Measurements from ENCODE around the gene SMARCB1.

The SMARCB1 gene

DNA sequence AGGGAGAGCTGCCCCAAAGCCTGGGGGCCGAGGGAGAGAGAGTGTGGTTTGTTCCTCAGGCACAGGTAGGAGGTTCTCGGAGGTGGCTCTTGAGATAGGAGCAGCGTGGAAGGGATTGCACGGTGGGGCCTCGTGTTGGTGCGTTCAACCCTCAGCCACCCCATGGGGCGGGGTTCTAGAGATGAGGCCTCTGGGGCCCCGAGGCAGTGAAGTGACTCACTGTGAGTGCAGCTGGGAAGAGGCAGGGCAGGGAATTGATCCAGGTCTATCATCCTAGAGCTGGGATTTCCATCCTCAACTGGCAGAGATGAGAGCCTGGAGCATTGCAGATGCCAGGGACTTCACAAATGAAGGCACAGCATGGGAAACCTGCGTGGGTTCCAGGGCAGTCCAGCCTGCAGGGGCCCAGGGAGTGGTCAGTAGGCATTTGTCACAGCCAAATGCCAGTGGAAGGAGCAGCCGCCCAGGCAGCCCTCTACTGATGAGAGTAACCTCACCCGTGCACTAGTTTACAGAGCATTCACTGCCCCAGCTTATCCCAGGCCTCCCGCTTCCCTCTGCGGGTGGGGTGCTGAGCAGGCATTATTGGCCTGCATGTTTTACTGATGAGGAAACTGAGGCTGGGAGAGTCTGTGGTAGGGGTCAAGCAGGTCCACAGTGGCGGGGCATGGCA, 5.1 kb upstream of the SMARCB1 start:
- no peak for DNase-seq

DNA sequence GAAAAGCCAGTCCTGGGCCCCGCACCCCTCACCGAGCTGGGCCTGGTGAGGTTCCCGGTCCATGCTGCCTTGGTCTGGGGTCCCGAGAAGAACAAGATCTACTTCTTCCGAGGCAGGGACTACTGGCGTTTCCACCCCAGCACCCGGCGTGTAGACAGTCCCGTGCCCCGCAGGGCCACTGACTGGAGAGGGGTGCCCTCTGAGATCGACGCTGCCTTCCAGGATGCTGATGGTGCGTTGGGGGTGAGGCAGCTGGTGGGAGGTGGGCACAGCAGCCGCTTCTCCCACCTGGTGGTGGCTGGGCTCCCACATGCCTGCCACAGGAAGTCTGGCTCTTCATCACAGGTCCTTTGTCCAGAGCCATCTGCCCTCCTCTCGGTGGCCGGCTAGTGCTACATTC, 4.5 kb upstream of the SMARCB1 start:
- no peak for DNase-seq

DNA sequence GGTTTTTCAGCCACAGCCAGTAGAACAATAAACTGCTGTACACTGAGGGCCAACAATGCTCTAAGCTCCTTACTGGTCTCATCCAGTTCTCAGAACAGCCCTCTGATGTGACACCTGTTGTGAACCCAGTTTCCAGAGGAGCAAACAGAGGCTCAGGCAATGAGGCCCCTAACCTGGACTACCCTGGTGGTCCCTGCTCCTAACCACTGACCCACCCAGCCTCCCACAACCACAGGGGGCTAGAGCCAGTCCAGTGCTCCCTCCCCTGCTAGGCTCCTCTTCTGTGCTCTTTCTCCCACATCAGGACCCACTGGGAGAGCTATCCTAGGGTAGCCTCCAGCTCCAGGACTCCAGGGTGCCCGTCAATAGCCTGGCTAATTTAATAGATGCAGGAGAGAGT, 4.1 kb upstream of the SMARCB1 start:
- DNase-seq = no peak

DNA sequence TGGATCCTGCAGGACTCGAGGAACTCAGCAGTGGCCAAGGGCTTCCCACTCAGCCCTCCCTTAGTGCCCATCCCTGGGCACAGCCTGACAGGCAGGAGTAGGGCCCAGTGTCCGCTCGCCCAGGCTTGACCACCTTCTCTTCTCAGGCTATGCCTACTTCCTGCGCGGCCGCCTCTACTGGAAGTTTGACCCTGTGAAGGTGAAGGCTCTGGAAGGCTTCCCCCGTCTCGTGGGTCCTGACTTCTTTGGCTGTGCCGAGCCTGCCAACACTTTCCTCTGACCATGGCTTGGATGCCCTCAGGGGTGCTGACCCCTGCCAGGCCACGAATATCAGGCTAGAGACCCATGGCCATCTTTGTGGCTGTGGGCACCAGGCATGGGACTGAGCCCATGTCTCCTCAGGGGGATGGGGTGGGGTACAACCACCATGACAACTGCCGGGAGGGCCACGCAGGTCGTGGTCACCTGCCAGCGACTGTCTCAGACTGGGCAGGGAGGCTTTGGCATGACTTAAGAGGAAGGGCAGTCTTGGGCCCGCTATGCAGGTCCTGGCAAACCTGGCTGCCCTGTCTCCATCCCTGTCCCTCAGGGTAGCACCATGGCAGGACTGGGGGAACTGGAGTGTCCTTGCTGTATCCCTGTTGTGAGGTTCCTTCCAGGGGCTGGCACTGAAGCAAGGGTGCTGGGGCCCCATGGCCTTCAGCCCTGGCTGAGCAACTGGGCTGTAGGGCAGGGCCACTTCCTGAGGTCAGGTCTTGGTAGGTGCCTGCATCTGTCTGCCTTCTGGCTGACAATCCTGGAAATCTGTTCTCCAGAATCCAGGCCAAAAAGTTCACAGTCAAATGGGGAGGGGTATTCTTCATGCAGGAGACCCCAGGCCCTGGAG, 3.3 kb upstream of the SMARCB1 start:
- no peak for DNase-seq

DNA sequence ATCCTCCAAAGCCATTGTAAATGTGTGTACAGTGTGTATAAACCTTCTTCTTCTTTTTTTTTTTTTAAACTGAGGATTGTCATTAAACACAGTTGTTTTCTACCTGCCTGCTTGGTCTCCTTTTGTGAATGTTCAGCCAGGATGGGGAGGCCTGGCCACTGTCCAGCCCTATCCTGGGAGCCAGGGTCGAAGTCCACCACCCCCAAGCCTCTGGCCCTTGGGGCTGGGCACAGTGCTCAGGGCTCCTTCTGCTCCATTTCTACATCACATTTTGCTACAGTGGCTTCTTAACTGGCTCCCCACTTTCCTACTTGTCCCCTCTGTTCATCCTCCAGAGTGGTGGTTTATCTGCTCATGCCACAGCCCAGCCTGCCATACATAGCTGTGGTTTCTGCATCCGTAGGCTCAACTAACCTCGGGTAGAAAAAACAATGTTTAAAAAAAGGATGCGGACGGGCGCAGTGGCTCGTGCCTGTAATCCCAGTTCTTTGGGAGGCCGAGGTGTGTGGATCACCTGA, 2.5 kb upstream of the SMARCB1 start:
- no peak for DNase-seq

DNA sequence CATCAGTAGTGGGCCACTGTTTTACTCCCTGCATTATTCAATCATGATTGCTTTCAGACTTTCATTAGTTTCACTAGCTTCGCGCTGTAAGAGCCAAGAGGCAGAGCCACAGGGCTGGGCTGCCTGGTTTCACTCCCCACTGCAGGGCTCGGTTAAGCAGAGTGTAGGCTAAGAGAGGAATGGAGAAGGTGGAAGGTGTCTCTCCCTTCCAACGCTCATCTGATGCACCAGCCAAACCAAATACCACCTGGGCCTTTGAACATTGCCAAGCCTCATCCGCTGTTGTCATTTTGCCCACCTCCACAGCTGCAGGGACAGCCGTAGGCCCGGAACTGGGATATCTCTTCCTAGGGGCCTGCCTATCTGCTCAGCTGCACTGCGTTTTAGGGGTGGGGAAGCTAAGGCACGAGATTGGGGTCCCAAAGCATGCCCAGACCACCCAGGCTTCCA, 480 bp upstream of the SMARCB1 start:
- no peak for DNase-seq

DNA sequence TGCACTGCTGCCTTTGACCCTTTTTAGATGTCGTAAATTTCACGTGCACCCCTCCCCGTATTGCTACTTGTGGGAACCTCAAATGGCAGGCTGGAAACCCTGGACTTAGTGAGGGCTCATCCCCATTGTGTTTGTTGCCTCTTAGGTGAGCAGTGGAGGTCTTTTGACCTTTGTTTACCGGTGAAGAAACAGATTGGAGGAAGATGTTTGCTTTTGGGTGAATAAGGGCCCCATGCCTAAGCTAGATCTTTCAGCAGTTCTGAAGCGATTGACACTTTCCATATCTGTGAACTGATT, 782 bp downstream of the SMARCB1 start:
- no peak for DNase-seq

DNA sequence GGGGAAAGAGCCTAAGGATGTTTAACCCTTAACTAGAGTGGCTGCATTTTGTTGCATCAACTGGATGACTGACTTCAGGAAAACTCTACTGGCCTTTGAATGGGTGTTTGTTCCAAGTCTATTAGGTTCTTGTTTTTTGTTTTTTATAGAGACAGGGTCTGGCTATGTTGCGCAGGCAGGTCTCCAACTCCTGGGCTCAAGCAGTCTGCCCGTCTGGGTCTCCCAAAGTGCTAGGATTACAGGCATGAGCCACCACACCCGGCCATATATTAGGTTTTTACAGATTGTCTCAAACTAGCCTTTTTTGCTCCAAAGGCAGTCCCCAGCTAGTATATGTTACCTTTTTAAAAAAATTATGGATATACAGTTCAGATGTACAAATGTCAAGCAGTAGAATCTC, 1.1 kb downstream of the SMARCB1 start:
- DNase-seq = no peak

DNA sequence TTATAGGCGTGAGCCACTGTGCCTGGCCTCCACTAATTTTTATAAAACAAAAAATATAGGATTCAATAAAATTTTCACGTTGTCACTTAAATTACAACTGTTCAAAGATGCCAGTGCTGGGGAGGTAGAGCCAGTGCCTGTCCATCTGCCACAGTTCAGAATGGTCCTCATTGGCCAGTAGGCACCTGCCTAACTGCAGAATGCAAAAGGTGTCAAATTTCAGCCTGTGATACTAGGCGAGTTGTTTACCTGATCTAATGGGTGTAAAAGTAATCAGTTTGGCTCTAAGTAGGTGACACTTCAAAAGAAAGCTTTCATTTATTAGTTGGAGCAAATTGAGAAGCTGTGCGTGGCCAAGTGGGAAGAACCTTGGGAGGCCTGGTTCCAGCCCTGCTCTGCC, 2.4 kb downstream of the SMARCB1 start:
- DNase-seq = peak; percentile 54

DNA sequence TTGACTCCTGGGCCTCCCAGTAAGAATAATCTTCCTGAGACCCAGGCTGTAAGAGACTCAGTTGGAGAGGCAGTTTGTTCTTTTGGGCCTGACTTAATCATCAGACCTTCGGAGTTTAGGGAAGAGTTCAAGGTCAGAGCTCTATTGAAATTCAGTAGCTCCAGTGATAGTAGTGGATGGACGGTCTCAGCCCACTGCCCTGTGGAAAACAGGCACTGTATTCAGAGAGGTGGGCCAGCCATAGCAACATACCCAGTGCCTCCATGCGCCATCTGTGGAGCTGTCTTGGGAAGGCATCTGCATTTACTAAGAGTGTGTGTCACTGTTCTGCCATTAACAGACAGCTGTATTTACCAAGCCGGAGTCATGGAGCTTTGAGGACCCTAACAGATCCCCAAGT, 2.9 kb downstream of the SMARCB1 start:
- peak; percentile 7 for DNase-seq

DNA sequence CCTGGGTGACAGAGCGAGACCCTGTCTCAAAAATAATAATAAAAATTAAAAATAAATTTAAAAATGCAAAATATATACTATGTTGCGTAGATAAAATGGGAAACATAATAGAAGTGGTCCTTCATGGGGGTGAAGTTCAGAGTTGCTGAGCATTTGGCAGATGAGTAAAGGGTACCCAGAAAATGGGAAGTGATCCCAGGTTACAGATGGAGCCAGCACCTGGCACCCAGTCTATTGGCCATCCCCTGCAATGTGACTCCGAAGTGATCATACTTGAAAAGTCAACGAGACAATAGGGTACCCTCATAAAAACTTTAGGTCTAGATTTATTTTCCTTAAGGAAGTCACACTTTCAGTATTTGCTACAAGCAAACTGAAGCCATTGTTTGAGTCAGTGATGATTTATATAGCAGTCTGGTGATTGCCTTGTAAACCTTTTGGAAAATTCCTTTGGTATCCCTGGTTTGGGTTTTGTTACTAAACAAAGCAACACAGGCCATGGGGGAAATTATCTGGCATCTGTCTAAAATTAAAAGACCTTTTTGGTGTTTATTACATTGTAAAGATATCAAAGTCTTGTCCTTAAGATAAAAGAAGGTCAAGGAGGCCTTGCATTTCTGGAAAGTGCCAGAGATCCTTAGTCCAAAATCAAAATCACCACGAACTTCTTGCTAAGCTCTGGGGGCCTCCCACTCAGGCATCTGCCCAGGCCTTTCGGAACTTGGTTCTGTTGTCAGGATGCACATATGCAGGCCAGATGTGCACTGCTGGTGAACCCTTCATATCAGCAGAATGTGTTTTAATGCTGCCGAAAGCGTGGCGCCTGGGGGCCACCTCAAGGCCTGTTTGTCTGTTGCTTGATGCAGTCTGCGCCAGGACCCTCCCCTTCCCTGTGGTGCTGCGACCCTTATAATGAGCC, 4.3 kb downstream of the SMARCB1 start:
- DNase-seq = no peak

DNA sequence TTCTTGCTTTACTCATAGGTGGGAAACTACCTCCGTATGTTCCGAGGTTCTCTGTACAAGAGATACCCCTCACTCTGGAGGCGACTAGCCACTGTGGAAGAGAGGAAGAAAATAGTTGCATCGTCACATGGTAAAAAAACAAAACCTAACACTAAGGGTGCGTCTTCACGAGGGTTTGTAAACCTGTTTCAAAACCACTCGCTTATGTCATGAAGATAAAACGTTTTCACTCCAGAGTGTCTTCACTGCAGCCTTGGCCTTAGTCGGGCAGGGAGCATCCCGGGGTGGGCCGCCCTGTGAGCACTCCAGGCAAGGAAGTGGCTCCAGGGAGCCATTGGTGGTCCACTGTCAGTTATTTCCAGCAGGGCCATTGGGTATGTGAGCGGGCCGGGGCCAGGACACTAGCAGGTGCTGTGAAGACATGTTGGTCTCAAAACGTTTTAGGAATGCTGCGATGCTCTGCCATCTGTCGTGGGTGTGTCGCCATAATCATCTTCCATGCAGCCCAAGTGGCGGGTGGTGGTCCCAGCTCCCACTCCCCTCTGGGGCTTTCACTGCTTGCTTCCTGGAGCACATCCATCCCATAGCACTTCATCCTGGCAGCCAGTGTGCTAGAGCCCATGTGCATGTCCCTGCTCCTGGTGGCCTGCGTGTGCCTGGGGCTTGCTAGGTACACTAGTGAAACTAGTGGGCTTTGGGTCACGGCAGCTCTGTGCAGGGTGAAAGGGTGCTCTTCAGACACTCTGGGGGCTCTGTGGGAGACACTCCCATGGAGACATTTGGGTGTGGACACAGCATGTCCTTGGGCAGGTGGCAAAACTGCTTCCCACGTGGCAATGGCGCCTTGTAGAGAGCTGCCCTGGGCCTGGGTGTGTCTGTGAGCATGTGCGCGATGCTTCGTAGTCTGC, 5.2 kb downstream of the SMARCB1 start:
- DNase-seq = no peak

DNA sequence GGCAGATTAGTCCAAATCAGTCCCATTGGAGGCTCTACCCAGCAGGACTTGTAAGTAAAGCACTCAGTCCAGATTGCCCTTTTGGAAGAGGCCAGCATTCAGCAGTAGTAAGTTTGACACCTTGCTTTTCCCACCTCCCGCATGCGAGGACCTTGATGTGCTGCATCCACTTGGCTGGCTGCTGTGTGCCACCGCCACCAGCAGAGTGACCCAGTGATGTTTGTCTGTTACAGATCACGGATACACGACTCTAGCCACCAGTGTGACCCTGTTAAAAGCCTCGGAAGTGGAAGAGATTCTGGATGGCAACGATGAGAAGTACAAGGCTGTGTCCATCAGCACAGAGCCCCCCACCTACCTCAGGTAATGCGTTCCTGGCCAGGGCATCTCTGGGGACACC, 6.6 kb downstream of the SMARCB1 start:
- DNase-seq = no peak

DNA sequence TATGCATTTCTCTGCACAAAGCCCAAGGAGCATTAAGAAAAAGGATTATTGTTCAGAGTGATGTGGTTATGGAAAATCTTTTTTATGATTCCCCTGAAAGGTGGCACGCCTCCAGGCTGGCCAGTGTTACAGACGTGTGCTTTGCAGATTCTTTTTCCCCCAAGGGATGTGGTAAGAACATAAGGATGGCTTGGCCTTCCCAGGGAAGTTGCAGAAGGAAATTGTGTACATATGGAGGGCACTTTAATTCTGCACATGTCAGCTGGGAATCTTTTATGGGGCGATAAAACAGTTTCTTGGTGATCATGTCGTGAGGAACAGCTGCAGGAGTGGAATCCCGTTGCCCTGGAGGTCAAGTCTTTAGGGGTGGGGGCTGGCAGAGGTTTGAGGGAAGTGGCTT, 9.7 kb downstream of the SMARCB1 start:
- DNase-seq = no peak

DNA sequence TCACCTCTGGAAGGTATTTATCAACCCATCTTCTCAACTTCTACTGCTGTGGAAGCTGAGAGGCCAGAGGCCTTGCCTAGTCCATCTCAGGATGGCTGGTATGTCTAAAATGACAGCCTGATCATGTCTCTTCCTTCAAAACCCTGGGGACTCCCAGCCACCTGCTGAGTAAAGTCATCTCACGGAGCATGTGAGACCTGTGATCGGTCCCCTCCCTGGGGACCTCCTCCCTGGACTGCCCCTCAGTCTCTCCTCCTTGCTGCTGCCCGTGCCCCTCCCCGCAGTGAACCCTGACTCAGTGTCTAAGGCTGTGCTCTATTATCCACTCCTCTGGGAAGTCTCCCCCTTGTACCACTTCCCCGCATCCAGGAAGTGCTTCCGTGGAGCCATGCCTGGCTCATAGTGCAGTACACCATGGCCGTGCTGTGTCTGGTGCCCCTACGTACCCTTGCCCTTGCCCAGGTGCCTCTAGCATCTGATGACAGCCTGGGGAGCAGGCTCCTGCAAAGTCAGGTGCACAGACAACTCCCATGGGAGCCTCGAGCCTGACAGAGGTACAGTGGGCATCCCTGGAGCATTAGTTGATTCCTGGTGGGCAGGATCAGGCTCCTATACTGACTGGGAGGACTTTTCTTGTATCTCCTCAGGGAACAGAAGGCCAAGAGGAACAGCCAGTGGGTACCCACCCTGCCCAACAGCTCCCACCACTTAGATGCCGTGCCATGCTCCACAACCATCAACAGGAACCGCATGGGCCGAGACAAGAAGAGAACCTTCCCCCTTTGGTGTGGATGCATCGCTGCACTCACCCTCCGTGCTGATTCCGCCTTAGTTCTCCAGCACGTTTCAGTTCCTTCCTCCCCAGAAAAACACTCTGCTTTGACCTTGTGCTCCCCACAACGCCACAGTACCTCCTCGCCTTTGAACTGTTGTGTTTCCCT, 13.8 kb downstream of the SMARCB1 start:
- DNase-seq = no peak

DNA sequence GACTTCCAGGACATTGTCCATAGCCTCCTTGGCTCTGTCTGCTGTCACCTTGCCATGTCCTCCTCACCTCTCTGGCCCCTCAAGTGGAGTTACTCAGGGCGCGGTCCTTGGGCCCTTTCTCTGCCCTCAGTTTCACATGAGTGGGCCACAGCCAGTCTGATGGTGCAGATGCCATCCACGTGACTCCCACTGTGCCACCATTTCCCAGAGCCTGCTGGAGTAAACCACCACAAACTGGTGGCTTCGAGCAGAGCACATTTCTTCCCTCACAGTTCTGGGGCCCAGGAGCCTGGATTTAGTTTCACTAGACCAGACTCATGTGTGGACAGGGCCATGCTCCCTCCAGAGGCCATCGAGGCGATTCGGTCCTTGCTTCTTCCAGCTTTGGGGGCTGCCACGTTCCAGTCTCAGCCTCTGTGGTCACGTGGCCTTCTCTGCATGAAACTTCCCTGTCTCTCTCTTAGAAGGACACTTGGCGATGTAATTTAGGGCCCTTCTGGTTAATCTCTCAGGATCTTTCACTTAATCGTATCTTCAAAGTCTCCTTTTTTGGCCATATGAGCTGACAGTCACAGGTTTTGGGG, 14.6 kb downstream of the SMARCB1 start:
- DNase-seq = no peak

DNA sequence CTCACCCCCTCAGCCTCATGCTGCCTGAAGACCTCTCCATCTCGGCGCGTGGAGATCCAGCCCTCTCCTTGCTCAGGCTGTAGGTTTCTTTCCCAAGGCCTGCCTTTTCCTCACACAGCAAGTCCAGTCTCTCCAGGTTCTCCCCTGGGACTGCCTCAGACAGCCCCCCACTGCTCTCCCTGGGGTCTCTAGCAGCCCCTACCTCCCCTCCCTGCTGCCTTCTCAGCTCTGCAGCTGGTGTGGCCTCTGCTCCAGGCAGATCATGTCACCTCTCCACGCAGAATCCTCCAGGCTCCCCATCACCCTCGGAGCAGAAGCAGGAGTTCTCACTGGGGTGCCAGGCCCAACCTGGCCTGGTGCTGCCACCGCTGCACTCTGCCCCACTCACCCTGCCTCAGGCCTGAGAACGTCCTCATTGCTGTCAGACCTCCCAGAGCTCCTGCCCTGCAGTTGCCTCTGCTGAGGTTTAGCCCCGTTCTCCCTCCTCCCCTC, 15.2 kb downstream of the SMARCB1 start:
- DNase-seq = no peak

DNA sequence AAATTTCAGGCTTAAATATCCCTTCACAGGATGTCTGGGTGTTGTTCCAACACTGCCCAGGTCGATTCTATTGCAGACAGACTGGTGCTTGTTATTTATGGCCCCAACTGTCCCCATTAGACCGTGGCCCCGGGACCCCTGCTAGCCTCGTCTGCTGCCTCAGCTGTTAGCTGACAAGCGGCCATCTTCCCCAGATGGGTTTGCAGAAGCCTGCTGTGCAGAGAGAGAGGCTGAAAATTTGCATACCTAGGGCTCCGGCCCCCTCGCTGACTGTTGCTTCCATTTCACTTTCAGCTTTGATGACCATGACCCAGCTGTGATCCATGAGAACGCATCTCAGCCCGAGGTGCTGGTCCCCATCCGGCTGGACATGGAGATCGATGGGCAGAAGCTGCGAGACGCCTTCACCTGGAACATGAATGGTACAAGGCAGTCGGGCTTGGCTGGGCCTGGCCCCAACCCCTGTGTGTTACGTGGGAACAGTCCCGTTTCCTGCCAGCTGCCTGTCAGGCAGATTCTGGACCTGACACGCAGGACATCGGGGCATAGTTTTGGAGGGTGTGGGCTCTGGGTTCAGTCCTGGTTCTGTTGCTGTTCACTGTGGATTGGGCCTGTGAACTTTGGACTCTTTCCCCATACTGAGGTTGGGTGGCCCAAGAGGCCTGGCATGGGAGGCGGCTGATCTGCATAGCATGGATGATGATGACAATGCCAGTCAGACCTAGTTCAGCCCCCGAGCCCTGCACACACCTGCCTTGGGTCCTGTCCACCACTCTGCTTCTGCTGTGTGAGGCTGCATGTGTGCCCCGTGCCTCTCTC, 16.4 kb downstream of the SMARCB1 start:
- no peak for DNase-seq

DNA sequence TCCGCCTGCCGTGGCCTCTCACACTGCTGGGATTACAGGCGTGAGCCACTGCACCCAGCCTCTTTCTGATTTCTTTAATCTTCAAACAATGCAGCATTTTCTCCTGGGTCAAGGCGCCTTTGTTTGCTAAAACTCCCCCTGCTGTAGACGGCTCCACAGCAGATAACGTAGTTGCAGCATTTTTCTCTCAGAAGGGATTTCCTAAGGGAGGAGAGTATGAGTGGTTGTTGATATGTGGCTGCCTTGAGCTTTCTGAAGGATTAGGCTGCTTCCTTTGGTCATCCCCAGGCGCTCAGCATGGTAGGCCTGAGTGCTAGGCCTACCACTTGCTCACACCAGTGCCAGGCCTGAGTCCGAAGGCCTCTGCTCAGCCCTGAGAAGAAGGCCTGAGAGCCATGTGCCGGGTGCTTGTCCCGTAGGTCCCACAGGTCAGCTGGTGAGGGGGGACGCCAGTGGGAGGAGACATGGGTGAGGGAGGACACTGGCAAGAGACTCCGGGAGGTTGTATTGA, 18.1 kb downstream of the SMARCB1 start:
- DNase-seq = no peak

Measured in NCI-H774 (cell line).